Activated CD8-positive, alpha-beta memory T cell treated with anti-CD3 and anti-CD28 coated beads for 24 hours (primary cell): ENCODE measurements around the gene ZMIZ2.

Source experiments
- DNase-seq: peaks from one replicate; pipeline ENCODE4 v3.0.0-alpha.2; 2020

ZMIZ2 gene

DNA sequence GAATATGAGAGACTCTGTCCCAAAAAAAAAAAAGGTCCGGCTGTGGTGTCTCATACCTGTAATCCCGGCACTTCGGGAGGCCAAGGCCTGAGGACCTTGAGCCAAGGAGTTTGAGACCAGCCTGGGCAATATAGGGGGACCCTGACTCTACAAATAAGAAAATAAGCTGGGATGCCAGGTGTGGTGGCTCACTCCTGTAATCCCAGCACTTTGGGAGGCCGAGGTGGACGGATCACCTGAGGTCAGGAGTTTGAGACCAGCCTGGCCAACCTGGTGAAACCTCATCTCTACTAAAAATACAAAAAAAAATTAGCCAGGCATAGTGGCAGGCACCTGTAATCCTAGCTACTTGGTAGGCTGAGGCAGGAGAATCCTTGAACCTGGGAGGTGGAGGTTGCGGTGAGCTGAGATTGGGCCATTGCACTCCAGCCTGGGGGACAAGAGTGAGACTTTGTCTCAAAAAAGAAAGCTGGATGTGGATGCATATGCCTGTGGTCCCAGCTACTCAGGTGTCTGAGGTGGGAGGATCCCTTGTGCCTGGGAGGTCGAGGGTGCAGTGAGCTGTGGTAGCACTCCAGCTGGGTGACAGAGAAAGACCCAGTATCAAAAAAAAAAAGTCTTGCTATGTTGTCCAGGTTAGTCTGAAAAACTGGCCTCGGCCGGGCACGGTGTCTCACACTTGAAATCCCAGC, 55.3 kb downstream of the ZMIZ2 start:
- peak; percentile 70 for DNase-seq

DNA sequence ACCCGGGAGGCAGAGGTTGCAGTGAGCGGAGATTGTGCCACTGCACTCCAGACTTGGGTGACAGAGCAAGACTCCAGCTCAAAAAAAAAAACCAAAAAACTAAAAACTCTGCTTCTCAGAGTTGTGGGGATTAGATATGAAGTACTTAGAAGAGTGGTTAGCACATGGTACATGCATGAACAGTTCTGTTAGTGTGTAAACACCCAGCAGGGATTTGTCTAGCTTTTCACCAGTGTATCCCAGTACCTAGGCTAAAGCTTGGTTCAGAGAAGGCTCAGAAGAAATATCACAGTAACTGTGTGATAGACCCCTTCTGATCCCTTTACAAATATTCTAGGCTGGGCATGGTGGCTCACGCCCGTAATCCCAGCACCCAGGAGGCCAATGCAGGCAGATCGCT, 57.3 kb downstream of the ZMIZ2 start:
- DNase-seq = no peak

DNA sequence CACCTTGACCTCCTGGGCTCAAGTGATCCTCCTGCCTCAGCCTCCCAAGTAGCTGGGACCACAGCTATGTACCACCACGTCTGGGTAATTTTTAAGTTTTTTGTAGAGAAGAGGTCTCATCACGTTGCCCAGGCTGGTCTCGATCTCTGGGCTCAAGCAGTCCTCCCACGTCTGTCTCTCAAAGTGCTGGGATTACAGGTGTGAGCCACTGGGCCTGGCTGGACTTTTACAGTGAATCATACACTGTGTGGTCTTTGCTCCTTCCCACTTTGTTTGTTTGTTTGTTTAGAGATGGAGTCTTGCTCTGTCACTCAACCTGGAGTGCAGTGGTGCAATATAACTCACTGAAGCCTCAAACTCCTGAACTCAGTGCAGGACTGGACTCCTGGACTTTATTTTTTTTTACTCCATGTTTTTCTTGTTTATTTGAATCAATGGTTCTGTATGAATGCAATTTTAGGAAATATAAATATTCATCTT, 60.3 kb downstream of the ZMIZ2 start:
- no peak for DNase-seq

DNA sequence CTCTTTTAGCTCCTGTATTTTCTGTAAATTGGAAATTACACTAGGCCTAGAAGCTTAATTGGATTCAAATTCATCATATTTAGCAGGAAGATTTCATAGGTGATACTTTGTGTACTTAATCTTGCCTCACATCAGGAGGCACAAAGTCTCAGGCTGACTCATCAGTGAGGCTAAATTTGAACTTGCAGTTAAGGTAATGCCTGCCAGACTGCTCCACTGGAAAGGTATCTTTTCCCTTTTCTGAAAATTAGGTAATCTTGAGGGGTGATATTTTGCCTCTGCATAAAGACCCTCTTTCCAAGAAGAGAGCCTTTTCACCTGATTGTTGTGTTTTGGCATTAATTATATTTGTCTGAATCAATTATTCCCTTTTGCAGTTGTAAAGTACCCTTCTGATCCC, 62.4 kb downstream of the ZMIZ2 start:
- no peak for DNase-seq

DNA sequence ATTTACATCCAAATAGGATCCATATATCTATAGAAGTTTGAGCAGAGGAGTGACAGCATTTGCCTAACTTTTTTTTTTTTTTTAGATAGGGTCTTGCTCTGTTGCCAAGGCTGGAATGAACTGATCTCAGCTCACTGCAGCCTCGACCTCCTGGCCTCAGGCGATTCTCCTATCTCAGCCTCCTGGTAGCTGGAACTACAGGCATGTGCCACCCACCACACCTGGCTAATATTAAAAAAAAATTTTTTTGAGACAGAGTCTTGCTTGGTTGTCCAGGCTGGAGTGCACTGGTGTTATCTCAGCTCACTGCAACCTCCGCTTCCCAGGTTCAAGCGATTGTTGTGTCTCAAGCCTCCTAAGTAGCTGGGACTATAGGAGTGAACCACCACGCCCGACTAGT, 62.9 kb downstream of the ZMIZ2 start:
- DNase-seq = no peak

DNA sequence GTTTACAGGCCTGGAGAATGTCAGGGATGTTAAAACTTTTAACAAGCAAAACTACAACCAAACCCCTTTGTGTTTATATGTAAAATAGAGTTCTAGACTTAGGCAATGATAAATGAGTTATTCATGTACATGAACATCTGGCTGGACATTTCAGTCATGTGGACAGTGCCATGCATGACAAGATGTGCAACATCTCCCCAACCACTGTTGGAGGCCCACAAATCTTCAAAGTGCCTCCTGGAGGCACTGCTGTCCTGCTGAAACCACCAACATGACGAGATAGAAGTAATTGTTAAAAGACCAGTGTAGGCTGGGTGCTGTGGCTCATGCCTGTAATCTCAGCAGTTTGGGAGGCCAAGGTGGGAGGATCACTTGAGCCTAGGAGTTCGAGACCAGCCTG, 66.3 kb downstream of the ZMIZ2 start:
- no peak for DNase-seq

DNA sequence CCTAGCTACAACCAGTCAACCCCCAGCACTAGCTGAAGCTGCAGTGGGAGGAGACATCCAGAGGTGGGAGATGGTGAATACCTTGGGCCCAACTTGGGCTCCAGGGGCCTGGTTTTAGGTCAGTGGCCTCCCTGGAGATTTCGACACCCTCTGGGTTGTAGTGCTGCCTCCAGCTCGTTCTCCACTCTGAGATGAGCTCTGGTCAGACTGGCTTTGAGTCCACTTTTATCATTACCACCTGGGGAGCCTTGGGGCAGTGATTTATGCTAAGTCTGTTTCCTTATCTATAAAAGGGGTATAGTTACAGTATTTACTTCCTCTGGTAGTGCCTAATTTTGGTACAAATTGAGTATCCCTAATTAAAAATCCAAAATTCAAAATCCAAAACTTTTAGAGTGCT, 70.6 kb downstream of the ZMIZ2 start:
- no peak for DNase-seq
